NCI-H446 treated with DMSO at 0.1 percent for 48 hours (cell line): Measurements from ENCODE around the gene PCGF5.

Experiments
- DNase-seq: peaks from one replicate; lab custom pipeline; 2025; lab: John Stamatoyannopoulos, UW

The PCGF5 gene

DNA sequence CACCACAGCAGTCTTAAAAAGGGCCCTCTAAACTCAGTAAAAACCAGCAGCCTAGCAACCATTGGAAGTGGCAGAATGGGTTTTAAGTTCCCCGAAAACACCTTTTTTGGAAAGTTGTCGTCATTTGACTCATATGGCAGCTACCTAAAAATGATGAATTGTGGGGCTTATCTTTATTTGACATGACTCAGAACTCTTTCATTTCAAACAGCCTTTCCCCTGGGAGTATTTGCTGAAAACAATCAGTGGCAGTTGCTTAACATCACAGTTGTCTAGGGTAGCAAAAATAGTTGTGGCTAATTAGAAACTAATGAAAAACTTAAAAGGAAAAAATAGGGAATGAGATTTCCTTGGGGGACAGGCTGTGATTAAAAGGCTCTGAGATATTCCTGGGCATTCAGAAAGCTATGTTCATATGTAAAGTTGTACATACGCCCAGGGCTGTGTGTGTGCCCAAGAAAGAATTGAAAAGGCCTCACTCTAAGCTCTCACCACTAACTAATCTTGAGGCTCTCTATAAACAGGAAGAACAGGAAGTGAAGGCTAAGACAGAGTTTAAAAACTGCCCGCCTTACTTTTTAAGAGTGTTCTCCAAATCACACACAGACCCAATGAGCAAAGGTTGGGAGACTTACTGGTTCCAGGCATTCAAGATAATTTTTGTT, 108.0 kb downstream of the PCGF5 start:
- no peak for DNase-seq
